Psoas muscle (tissue), 8 donors: Measurements from ENCODE around the gene GLYATL1B. TPM values are rescaled to one million over a fixed set of nuclear protein-coding genes. Genes with fewer than 3 reads are reported as not detected.
"Not testable (repeated sequence)": the region's sequence is repeated elsewhere in the genome, so short reads cannot be mapped to it uniquely, and the experiment has no call there.

Experiments used
- ATAC-seq, 4 donors: fragments of 200-7000 bp; cut with Tn5 transposase; one replicate each; pipeline ENCODE4 v1.9.1; 2020; ENCODE audit warnings: moderate library complexity in 3 of 4, mild to moderate bottlenecking in 2 of 4
- DNase-seq, 2 donors: peaks; one replicate each; pipeline ENCODE4 v3.0.0-alpha.2; 2020
- H3K27ac ChIP-seq: fragments of 200-600 bp; one replicate; pipeline ENCODE4 v1.8.0; 2022
- H3K27me3 ChIP-seq, 3 donors: fragments of 200-600 bp in 1 of 3; one replicate each; pipeline versions ENCODE4 v1.6.1 to v1.8.0; 2013 to 2022; ENCODE audit warnings: low read length in 2 of 3, mild to moderate bottlenecking in 2 of 3, moderate library complexity in 1 of 3; ENCODE audit not compliant: insufficient read depth in 3 of 3
- H3K36me3 ChIP-seq, 2 donors: fragments of 200-600 bp in 1 of 2; one replicate each; pipeline versions ENCODE4 v1.6.1 to v1.8.0; 2013 to 2022; ENCODE audit warnings: low read depth in 1 of 2, mild to moderate bottlenecking in 1 of 2, moderate library complexity in 1 of 2; ENCODE audit not compliant: insufficient read depth in 1 of 2
- H3K4me1 ChIP-seq: fragments of 200-600 bp; one replicate; pipeline ENCODE4 v1.8.0; 2022
- H3K4me3 ChIP-seq: fragments of 200-600 bp; one replicate; pipeline ENCODE4 v1.8.0; 2022; ENCODE audit warnings: mild to moderate bottlenecking
- H3K9me3 ChIP-seq: fragments of 200-600 bp; one replicate; pipeline ENCODE4 v1.8.0; 2022
- CTCF ChIP-seq: fragments of 200-600 bp; IDR thresholded peaks from one replicate; pipeline ENCODE4 v1.8.0; 2022; ENCODE audit warnings: antibody characterized with exemption
- WGBS, 3 donors: extraction: QIAGEN DNeasy Blood & Tissue Kit; methylation state at CpG; one replicate each; pipeline versions ENCODE4 v1.1.6 to v1.1.7; 2013; 5-methylcytosine and 5-hydroxymethylcytosine counted together
- intact Hi-C, 2 donors: fragments of 100-400 bp; cut with DNase I; formaldehyde crosslinking; loops; one replicate each; pipeline versions ENCODE4 v1.11.0 to v1.14.2; 2022
- polyA plus RNA-seq, 3 donors: library from polyadenylated mRNA; stranded (reverse); fragments of 200-250 nt; gene quantifications; one replicate each; pipeline ENCODE4 v1.2.3, GENCODE V29; 2013
- total RNA-seq, 4 donors: library from RNA; stranded (reverse); fragmentation: NEBNext Ultra II Directional in 2 of 4; extraction: Animal tissue kit (Norgen Biotek cat#: 25700) in 2 of 4; gene quantifications; one replicate each; pipeline versions ENCODE4 v1.2.1 to v1.2.4, GENCODE V29; 2021 to 2023
- donor health status: healthy with polysubstance abuse.
- donor health status: DM: no; HTN: no; CAD: no; lungs with moderate emphysema.
- donor health status: Bipolar disorder and iron deficiency.
- donor health status: healthy.
- donor health status: DM: yes; HTN: yes; CAD: no.
- donor health status: DM: no; HTN: no; CAD: no.
- donor health status: DM: no; HTN: no; CAD: no.
- donor health status: DM: yes; HTN: yes; CAD: no.

GLYATL1B gene
- total and polyA plus RNA-seq, 7 donors: not detected

GRCh38 chr11:59102259-59102765 lies 16.2 kb downstream of the GLYATL1B start:
- ATAC-seq (peak in 3 of 4 donors; percentile 44 to 49 (median 47)), DNase-seq (peak; percentile 33 to 57)
- Histone ChIP-seq H3K4me3 (peak overlapping the region; percentile 43), H3K4me1 (peaks cover 5% of the 10 kb centered on the region), H3K27ac (no peak overlapping the region), H3K36me3 (no peaks in the 10 kb centered on the region), H3K27me3 (peaks cover 0 to 32% (median 8%) of the 10 kb centered on the region in 3 donors), H3K9me3 (no peaks in the 10 kb centered on the region)
- intact Hi-C loops: loop anchor here in 1 of 2 donors (10.0 kb wide), 1 partner anchor 52 kb away; no protein-coding TSS in a partner anchor
- 6 to 10% (median 7%) methylated on average over 23 of the region's 23 CpGs for WGBS, 3 donors
- TF ChIP-seq CTCF: no peak

- intact Hi-C loops: loop anchor here in 1 of 2 donors (10.0 kb wide), 1 partner anchor 48 kb away; no protein-coding TSS in a partner anchor
- Histone ChIP-seq H3K4me3 (peak within 1 kb of the TSS; percentile 66), H3K9me3 (no peaks in the 10 kb centered on the region), H3K36me3 (no peaks in the 10 kb centered on the region), H3K4me1 (peaks cover 5% of the 10 kb centered on the region), H3K27ac (no peak within 1 kb of the TSS), H3K27me3 (peaks cover 0 to 29% (median 8%) of the 10 kb centered on the region in 3 donors)
- WGBS, 3 donors: 1% methylated on average over 64 of the region's 64 CpGs
- ATAC-seq (peak; percentile 80 to 96 (median 90)), DNase-seq (peak; percentile 74 to 84)
- no peak for TF ChIP-seq CTCF
These were observed 20.5 kb downstream of the GLYATL1B start, which contains the start of gene FAM111B for GRCh38 chr11:59106363-59107336. FAM111B (plus strand) TSS chr11:59107237; CDS start chr11:59109626, 2,389 bp downstream.

- not testable (repeated sequence) for DNase-seq, H3K36me3 ChIP-seq, H3K9me3 ChIP-seq, H3K4me1 ChIP-seq, H3K27ac ChIP-seq
- peak in 1 of 4 donors; percentile 6 for ATAC-seq
- H3K4me3 ChIP-seq: peak overlapping the region; percentile 66
- H3K27me3 ChIP-seq: peaks cover 0 to 28% (median 6%) of the 10 kb centered on the region in 3 donors
- intact Hi-C loops: loop anchor here in 1 of 2 donors (10.0 kb wide), 1 partner anchor 47 kb away; no protein-coding TSS in a partner anchor
- WGBS, 3 donors: 19 to 24% (median 23%) methylated on average over 10 of the region's 10 CpGs
These were observed 21.6 kb downstream of the GLYATL1B start for GRCh38 chr11:59107721-59108120.

- H3K9me3 ChIP-seq: no peaks in the 10 kb centered on the region
- ATAC-seq: no peak
- TF ChIP-seq CTCF: no peak
- WGBS, 3 donors: 79 to 86% (median 82%) methylated on average over 2 of the region's 2 CpGs
- H3K4me3 ChIP-seq: no peak overlapping the region
- DNase-seq: no peak
- H3K4me1 ChIP-seq: no peaks in the 10 kb centered on the region
- intact Hi-C loops: no loop called here
- H3K27me3 ChIP-seq: peaks cover 0 to 6% (median 0%) of the 10 kb centered on the region in 3 donors
- H3K27ac ChIP-seq: no peak overlapping the region
- H3K36me3 ChIP-seq: no peaks in the 10 kb centered on the region
These were observed 26.4 kb downstream of the GLYATL1B start for GRCh38 chr11:59112494-59112893.

- intact Hi-C loops: no loop called here
- no peak for TF ChIP-seq CTCF
- ATAC-seq: no peak
- Histone ChIP-seq H3K4me1 (no peaks in the 10 kb centered on the region), H3K9me3 (peaks cover 6% of the 10 kb centered on the region), H3K36me3 (no peaks in the 10 kb centered on the region), H3K27me3 (peaks cover 0 to 4% (median 0%) of the 10 kb centered on the region in 3 donors), H3K27ac (no peak overlapping the region), H3K4me3 (no peak overlapping the region)
- no peak for DNase-seq
- 95 to 99% (median 98%) methylated on average over 3 of the region's 3 CpGs for WGBS, 3 donors
These were observed 28.2 kb downstream of the GLYATL1B start for GRCh38 chr11:59114344-59114743.
